Hippocampal formation (tissue), 2 donors: ENCODE results near the gene SLC2A10.
A peak's percentile ranks its signal among the peaks of the same experiment; 100 is the strongest.

Source experiments
- DNase-seq, 2 donors: peaks; one replicate each; lab custom pipeline; 2025; lab: John Stamatoyannopoulos, UW

The SLC2A10 gene

DNA sequence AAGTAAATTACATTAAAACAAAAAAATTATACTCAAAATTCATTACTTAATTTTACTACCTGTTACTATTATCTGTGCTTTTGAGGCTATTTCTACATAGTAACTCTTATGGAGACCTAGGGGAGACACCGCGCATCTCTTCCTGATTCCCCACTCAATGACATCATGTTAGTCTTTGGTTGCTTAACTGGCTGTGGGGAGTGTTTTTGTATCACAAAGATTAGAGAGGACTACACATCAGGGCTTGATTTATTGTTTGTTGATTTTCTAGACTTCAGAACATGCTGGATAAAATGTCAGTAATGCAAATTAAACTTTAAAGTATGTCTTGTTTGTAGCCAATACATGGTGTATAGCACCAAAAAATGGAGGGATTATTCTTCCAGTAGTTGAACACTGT lies 26.0 kb downstream of the SLC2A10 start:
- no peak for DNase-seq

GRCh38 chr20:46739431-46740213 lies 30.2 kb downstream of the SLC2A10 start:
- DNase-seq = no peak

- DNase-seq = no peak
Measured at GRCh38 chr20:46740214-46740609, 30.8 kb downstream of the SLC2A10 start.

DNA sequence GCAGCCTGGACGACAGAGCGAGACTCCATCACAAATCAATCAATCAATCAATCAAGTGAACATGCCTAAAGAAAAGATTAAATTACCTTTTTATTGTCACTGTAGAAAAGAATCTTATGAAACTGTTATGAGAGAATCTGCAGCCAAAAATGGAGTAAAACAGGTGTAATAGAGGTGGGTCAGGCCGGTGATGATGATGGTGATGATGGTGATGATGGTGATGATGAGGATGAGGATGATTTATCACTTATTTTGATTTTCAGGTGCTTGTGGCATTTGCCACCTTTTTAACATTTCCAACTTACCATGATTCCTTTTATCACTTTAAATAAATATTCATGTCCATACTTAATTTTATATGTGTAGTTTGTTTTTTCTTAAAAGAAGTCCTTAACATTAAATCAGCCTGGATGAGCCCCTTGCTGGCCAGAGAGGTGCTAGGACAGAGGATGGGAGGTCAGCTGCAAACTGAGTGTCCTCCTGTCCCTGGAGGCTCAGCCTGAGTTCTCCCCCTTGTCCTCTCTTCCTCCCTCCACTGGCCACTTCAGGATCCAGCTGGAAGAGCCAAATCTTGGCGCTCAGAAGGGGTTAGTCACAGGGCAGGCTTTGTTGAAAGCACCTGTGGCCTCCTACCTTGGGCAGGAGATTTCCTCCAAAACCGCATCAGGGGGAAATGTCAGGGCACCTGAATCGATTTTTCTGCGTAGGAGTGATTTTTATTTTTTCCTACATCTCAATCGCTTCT lies 32.6 kb downstream of the SLC2A10 start:
- no peak for DNase-seq

GRCh38 chr20:46742669-46743045 lies 33.2 kb downstream of the SLC2A10 start:
- DNase-seq = no peak

GRCh38 chr20:46743088-46743487 lies 33.6 kb downstream of the SLC2A10 start:
- DNase-seq = no peak

DNA sequence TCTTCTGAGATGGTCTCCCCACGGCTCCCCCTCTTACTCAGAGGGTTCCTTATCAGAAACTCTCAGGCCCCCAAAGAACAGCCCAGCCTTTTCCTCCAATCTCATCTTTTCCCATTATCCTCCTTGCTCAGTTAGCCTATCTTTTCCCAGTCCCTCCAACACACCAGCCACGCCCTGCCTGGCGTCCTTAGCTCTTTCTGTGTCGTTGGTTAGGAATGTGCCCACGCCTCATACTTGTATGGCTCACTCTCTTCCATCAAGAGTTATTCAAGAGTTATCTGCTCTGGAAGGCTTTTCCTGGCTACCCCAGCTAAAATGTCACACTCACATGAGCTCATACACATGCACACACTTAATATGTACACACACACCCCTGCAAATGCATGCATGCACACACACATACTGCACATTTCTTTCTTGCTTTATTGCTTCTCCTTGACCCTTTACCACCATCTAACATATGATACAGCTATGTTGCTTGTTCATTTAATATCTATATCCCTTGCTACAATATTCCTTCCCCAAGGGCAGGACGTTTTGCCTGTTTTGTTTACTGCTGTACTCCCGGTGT lies 37.6 kb downstream of the SLC2A10 start:
- no peak for DNase-seq

GRCh38 chr20:46749147-46749546 lies 39.7 kb downstream of the SLC2A10 start:
- no peak for DNase-seq

- DNase-seq = peak in 1 of 2 donors; percentile 7
Measured at GRCh38 chr20:46751856-46752255, 42.4 kb downstream of the SLC2A10 start.

DNA sequence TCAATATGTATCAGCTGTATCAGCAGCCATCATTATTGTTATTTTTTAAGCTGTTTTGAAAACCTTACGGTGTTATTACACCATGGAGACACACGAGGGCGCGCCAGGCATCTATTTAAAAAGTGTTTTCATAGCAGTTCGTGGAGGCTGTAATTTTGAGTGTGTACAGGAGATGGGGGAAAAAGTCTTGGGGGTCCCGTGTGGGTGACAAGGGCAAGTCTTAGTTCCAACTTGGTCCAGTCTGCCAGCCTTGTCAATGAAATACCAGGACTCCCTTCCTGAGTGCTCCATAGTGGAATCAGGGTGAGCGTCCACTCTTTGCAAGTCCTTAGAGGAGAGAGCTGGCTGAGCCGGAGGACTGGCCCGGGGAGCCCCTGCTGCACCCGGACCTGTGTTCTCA lies 43.3 kb downstream of the SLC2A10 start:
- DNase-seq = peak; percentile 37 to 42

DNA sequence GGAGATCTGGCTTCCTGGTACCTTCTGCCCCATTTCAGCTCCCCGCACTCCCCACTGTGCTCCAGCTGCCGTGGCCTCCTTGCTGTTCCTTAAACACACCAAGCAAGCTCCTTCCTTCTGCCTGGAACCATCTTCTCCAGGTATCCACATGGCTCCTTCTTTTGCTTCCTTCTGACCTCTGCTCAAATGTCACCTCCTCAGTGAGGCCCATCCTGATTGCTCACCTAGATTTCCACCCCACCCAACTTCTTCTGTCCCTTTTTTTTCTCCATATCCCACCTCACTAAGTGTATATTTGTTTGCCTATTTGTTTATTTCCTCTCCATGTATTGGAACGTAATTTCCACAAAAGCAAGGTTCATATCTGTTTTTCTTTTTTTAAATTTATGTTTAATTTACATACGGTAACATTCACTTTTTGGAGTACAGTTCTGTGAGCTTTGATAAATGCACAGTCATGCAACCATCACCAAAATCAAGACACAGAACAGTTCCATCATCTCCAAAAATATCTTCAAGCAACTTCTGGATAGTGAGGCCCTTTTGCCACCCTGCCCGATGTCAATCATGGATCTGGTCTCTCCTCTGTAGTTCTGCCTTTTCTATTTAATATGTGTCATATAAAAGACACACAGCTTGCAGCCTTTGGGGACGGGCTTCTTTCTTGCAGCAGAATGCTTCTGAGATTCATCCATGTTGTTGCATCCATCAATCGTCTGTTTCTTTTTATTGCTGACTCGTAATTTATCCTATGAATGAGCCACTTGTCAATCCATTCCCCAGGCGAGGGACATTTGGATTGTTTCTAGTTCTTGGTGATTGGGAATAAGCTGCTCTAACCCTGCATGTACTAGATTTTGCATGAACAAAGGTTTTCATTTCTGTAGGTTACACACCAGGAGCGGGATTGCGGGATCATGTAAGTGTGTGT lies 46.3 kb downstream of the SLC2A10 start:
- no peak for DNase-seq

DNA sequence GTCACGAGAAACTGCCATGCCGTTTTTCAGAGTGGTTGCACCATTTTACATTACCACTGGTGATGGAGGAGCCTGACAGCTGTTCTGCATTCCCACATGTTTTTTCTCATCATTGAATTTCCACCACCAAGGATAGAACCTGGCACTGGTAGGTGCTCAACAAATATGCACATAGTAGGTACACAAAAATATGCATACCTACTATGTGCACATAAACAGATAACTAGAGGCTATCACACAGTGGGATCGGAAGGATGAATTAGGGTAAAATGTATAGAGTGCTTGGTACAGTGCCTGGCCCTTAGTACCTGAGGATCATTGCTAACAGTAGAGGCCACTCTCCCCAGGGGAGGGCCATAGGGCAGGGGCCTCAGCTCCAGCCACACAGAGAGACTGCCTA lies 47.0 kb downstream of the SLC2A10 start:
- no peak for DNase-seq

DNA sequence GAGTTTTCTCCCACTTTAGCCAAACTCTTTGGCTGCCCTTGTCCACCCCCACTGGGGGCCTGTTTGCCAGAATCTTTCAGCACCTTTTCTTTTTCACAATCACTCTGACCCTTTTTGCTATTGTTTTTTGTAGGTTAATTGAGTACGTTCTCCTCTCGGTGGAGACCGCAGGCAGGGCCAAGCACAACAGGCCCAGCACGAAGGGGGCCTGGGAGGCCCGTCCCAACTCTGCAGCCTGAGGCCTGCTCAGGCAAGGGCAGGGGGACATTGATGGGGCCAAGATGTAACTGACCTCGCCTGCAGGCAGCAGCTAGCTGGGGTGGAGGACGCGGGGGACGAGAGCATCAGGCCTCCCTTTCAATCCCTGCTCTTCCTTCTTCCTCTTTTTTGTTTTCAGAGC lies 47.7 kb downstream of the SLC2A10 start:
- DNase-seq = no peak

DNA sequence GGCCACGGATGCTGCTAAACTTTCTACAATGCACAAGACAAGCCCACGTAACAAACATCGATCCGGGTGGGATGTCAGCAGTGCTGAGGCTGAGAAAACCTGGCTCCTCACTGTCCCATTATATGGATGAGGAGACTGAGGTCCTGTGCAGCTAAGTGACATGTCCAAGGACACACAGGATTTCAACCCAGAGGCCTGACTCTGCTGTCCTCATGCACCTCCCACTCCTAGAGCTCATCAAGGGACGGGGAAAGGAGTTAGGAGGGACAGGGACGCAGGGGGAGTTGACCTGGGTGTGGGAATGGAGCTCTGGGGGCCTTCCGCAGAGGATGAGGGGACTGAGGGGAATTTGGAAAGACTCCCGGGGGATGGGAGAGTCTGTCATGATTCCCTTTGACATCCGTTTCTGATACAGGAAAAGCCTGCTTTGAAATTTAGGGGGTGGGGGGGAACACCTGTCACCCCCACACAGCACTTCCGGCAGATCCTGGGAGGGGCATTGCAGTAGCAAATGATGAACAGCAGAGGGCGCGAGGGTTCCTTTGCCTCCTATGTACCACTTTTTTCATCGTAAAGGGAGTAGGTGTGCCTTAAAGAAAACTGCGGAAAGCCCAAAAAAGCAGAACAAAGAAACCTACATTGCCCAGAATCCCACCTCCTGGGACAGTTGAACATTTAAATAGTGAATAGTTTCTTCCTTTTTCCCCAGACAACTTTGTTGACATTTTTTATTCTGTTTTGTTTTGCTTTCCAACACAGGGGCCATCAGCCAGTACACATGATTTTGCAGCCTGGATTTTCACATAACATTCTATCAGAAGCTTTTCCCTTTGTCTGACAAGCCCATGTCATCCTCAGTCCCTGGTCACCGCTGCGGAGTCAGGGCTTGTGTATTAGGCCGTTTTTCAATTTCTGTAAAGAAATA lies 48.6 kb downstream of the SLC2A10 start:
- DNase-seq = peak; percentile 1 to 5

GRCh38 chr20:46758929-46759669 lies 49.6 kb downstream of the SLC2A10 start:
- DNase-seq = no peak

DNA sequence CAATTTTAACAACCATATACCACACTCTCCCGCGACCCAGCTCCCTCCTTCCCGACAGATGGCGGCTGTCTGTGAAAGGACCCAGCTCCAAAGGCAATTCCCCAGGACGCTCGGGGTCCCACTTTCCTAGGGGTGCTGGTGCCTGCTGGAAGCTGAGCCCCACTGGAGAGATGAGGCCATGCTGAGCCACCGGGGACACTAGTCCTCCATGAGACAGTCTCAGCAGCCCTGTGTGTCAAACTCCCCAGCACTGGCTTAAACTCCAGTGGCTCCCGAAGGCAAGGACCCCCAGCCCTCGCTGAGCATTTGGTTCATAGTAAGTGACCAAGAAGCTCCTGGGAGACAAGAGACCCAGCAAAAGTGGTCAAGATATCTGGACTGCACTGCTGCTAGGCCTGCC lies 52.1 kb downstream of the SLC2A10 start:
- no peak for DNase-seq

DNA sequence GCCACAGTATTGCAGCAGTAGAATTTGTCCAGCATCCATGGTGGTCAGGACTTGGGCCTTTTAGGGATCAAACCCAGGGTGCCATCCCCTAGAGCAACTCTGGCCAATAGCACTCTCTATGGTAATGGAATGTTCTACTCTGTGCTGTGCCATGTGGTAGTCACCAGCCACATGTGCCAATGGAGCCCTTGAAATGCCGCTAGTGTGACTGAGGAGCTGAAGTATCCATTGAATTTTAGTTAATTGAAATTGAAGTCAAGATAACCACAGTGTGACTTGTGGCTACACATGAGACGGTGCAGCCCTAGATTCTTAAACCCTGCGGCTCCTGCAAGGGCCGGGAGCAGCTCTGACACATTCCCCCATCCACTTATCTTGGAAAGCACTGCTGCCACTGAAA lies 54.6 kb downstream of the SLC2A10 start:
- DNase-seq = no peak

DNA sequence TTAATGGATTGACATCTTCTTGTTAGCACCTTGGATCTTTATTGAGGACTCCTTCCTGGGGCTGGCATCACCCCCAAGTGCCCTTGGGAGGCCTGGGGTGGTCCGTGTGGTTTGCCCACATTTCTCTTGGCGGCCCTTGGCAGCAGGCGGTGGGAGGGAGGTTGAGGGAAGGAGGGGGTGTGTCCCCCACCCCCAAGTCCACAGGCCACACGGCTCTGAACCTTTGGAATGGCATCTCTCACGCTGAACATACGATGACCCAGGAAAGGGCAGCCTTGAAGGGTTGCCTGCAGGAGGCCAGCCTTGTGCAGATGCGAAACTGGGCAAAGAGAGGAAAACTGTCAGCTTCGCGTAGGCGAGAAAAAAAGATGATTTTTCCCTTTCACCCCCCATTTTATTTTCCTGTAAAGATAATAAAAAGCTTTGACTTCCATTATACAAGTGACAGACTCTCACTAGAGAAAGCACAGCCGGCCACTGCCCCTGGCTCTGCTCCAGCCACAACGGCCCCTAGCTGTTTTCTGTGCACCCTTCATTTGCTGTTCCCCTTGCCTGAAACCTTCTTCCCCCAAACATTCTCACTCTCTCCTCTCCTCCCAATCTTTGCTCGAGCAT lies 56.2 kb downstream of the SLC2A10 start:
- no peak for DNase-seq

DNA sequence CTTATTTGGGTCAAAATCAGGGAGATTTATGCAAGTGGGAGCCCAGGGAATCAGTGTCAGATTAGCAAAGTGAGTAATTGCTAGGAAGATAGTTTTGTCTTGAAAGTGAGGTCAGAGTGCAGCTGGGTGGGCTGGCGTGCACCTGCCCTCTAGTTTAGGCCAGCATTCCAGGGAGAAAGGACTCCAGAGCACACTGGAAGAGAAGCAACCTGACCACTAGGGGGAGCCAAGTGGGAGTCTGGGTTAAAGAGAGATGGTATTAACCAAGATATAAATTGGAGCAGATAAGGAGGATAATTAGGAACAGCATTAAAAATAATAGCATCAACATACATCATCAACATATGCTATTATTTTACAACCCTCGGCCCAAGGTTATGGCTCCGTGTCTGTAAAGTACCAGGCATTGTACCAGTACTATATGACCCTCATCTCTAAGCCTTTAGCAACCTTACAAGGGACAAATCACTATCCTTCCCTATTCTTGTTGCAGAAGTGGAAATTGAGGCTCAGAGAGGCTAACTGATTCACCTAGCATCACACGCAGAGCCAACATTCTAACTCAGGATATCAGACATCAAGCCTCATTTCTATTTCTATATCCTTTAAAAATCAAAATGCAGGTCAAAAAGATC lies 57.8 kb downstream of the SLC2A10 start:
- DNase-seq = no peak
